Measurements from ENCODE around the gene PPM1J. TPM values are rescaled to one million over a fixed set of nuclear protein-coding genes. Genes with fewer than 3 reads are reported as not detected.
"Not testable (repeated sequence)": the region's sequence is repeated elsewhere in the genome, so short reads cannot be mapped to it uniquely, and the experiment has no call there.

PPM1J gene
- total RNA-seq, 2 donors from 2014 or later, result 2.1 to 3.0 TPM

DNA sequence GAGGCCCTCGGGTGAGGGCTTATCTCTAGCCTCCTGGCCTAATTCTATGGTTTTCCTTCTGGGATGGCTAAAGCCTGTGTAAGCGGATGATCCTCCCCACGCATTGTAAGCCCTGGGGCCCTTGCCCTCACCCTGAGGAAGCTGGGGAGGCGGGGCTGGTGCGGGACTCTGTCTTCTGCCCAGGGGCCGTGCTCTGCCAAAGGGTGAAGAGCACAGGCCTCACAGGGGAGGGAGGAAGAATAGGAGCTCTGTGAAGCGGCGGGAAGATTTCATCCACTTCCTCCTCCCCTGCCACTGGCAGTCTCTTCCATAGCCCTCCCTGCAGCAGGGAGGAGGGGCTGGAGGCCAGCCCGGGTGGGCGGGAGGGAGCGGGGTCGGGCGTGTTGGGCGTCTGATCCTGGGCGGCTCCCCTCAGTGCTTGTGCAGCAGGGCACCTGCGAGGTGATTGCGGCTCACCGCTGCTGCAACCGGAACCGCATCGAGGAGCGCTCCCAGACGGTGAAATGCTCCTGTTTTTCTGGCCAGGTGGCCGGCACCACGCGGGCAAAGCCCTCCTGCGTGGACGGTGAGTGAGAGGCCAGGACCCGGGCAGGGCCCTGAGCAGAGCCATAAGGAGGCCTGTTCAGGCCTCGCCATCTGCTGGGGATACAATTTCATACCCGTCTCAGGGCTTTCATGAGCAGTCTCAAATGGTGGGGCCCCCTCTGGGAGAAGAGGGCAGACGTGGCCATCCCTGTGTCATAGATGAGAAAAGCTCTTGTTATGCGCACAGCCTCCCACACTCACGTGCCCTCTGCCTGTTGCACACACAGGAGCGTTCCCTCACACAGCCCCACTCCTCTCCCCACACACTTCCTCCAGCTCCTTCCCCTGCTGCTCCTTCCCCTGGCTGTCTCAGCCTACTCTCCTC is 7.7 kb upstream of the PPM1J start:
- intact Hi-C loops (cut with DNase I), result loop anchor here (5.0 to 10.0 kb wide), 2 partner anchors 79 to 312 kb away; no protein-coding TSS in a partner anchor
- DNase-seq (ENCODE audit: low spot score), result no peak

DNA sequence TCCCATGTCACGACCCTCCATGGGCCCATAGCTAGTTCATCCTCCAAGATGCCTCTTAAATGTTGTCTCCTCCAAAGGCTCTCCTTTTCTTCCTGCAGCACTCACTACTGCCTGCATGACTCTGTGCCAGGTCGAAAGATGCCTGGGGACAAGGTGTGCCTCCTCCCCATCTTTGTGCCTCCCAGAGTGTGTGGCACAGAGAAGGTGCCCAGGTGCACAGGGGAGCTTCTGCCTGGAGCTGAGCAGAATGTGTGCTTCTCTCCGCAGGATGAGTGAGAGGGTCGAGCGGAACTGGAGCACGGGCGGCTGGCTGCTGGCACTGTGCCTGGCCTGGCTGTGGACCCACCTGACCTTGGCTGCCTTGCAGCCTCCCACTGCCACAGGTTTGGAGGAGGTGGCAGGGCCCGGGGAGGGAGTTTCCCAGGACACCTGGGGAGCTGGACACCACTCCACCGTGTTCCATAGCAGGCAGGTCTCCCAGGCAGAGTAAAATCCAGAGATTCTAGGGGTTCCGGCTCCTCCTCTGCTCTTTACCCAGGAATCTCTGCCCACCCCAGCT is 6.9 kb upstream of the PPM1J start:
- DNase-seq (ENCODE audit: low spot score), result no peak
- intact Hi-C loops (cut with DNase I), result loop anchor here (5.0 to 10.0 kb wide), 2 partner anchors 80 to 313 kb away; no protein-coding TSS in a partner anchor

DNA sequence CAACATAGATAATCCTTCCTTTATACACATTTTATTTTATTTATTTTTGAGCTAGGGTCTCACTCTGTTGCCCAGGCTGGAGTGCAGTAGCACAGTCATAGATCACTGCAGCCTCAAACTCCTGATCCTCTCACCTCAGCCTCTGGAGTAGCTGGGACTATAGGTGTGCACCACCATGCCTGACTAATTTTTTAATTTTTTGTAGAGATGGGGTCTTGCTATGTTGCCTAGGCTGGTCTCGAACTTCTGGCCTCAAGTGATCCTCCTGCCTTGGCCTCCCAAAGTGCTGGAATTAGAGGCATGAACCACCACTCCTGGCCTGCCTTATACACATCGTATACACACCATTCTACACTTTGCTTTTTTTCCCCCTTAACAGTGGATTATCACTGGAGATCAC is 6.2 kb upstream of the PPM1J start:
- intact Hi-C loops (cut with DNase I), result loop anchor here (5.0 to 10.0 kb wide), 2 partner anchors 81 to 314 kb away; no protein-coding TSS in a partner anchor
- DNase-seq (ENCODE audit: low spot score), result not testable (repeated sequence)

DNA sequence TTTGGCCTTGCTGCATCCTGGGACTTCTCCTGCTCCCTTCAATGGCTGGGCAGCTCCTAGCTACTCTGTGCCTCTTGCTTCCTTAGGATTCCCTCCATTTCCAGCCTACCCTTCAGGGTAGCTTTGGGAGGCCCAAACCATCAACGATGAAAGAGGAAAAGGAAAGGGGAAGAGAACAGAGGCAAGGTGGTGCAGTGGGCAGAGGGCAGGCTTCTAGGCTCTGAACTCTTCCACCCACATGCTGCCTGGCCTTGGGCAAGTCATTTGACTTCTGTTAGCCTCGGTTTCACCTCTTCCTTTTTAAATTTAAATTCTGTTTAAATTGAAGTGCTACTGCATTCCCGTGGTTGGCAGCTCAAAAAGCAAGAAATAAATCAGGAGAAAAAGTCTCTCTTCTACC is 5.7 kb upstream of the PPM1J start:
- intact Hi-C loops (cut with DNase I), result loop anchor here (5.0 to 10.0 kb wide), 2 partner anchors 82 to 314 kb away; no protein-coding TSS in a partner anchor
- no peak for DNase-seq (ENCODE audit: low spot score)

DNA sequence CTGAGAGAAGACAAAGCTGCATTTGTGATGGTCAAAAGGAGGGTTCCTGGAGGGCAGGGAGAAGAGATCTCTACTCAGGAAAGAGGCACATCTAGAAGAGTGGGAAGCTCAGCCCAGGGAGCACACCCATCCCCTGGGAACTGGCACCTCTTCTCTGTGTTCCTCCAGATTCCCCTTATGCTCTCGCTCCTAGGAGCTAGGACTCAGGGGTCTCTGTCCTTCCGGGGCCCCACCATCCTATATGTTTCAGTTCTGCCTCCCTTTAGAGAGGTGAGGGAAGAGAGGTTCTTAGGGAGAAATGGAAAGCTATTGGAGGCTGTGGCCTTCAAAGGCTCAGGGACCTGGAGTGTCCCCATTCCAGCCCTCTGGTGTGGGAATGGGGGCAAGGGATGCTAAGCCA is 4.6 kb upstream of the PPM1J start:
- DNase-seq (ENCODE audit: low spot score), result no peak
- intact Hi-C loops (cut with DNase I), result loop anchor here (5.0 to 10.0 kb wide), 4 partner anchors 83 to 325 kb away; no protein-coding TSS in a partner anchor

DNA sequence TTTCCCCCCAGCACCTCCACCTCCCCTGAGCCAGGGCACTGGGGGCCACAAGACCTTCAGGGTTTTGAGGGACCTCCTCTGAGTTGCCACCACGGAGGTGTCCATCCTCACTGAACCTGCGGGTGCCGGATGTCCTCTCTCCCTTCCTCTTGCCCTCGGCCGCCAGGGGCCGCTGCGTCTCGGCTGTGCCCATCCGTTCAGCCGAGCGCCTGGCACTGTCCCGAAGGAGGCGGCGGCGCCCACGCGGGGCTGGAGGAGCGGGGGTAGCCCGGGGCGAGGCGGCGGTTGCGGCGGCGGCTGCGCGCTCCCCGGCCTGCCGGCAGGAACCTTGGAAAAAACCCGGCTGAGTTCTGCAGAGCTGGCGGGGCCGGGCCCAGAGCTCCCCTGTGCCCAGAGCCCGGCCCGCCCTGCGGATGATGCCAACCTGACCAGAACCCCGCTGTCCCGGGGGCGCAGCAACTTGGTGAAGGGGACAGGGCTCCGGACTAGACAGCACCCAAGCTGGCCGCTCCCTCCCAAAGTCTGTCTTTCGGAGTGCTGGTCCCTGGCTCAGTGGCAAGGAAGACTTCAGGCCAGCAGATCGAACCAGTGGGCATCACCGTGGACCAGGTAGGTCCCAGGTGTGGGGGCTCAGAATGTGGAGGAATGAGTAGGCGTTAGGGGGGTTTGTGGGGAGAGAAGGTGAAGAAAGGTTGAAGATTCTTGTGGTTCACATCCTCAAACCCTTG is 3.7 kb upstream of the PPM1J start:
- DNase-seq (ENCODE audit: low spot score), result peak; percentile 94
- intact Hi-C loops (cut with DNase I), result loop anchor here (5.0 to 10.0 kb wide), 2 partner anchors 88 to 326 kb away; no protein-coding TSS in a partner anchor

DNA sequence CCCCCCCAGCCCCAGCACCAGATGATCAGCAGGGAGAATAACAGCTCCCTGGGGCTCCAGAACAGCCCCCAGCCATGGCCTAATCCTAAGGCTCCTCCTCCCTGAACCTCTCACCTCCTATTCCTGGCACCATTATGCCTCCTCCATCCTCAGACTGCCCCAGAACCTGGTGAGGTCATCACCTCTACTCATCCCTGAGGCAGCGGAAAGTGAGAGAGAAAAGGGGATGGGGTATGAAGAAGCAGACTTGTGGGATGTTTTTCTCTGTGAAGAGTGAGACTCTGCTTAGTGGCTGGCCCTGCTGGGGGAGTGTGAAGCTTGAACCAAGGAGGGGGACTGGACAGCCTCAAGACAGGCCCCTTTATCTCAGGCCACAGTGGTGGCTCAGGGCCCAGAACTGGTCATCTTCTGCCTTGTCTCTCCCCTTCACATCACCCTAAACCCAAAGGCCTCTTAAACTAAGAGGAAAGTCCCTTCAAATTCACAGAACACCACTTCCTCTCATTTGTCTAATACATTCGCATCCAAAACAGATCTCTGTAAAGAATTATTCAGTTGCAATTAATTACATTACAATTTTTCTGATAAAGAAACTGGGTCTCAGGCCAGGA is 2.2 kb upstream of the PPM1J start:
- DNase-seq (ENCODE audit: low spot score), result no peak
- intact Hi-C loops (cut with DNase I), result loop anchor here (5.0 to 10.0 kb wide), 2 partner anchors 90 to 327 kb away; no protein-coding TSS in a partner anchor

DNA sequence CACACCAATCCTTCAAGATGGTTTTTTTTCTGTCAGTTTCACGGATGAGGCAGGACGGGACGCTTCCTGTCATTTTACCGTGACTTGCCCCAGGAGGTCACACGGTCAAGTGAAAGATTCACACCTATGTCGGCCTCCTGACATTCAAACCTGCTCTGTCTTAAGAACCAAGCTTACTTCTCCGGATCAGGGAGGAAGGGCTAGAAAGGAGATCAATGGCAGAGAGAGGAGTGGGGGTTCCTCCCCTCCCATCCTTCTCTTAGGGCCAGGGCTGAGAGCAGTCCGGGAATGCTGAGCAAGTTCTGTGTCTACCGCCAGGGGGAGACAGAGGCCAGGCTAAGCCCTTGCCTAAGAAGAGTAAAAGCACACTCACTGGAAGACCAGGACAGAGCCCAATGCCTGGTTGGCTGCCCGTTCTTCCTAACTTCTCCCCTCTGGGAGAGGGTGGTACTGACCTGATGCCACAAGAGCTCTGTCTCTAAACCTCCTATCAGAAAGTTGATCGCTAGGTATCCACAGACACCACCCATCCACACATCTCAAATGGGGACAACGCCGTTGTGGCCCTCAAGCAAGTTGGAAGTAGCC is 1.1 kb upstream of the PPM1J start:
- DNase-seq (ENCODE audit: low spot score), result peak; percentile 95
- intact Hi-C loops (cut with DNase I), result loop anchor here (5.0 to 10.0 kb wide), 2 partner anchors 91 to 329 kb away; no protein-coding TSS in a partner anchor

DNA sequence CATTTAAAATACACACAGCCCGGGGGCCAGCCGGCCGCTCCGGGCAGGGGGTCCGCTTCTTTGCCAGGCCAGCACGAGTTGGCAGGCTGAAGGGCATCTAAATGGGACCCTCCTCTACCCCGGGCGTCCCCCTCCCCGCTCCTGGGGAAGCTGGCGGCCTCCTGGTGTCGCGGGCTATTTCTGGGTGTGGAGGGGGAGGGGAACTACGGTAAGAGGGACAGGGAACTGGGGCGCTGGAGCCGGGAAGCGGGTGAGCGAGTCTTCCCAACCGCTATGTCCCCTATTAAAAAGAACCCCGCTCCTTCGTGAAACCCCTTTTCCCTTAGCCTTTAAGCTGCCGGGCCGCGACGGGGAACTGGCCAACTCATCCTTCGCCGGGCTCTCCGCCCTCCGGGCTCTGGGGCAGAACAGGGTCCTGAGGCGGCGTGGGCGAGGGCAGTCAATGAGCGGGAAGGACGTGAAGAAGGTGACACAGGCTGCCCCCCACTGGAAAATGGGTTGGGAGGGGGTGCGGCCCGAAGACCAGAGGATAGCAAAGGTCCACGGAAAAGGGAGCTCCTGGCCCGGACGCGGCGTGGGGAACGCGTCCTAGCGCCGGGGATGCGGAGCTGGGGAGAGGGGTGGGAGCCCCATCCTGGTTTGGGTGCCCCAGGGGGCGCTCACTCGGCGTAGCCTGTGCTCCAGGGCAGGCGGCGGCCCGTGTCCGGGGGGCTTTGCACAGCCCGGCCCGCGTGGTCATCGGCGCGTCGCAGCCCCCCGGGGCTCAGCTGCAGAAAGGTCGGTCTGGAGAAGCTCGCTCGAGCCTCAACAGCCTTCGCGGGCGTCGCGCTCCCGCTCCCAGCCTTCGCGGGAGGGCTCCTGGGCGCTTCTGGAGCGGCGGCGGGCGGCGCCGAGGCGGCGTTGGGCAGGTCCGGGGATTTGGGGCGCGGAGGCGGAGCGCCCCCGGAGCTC is 544 bp downstream of the PPM1J start:
- intact Hi-C loops (cut with DNase I), result loop anchor here (5.0 to 10.0 kb wide), 2 partner anchors 93 to 330 kb away; no protein-coding TSS in a partner anchor
- DNase-seq (ENCODE audit: low spot score), result peak; percentile 88

DNA sequence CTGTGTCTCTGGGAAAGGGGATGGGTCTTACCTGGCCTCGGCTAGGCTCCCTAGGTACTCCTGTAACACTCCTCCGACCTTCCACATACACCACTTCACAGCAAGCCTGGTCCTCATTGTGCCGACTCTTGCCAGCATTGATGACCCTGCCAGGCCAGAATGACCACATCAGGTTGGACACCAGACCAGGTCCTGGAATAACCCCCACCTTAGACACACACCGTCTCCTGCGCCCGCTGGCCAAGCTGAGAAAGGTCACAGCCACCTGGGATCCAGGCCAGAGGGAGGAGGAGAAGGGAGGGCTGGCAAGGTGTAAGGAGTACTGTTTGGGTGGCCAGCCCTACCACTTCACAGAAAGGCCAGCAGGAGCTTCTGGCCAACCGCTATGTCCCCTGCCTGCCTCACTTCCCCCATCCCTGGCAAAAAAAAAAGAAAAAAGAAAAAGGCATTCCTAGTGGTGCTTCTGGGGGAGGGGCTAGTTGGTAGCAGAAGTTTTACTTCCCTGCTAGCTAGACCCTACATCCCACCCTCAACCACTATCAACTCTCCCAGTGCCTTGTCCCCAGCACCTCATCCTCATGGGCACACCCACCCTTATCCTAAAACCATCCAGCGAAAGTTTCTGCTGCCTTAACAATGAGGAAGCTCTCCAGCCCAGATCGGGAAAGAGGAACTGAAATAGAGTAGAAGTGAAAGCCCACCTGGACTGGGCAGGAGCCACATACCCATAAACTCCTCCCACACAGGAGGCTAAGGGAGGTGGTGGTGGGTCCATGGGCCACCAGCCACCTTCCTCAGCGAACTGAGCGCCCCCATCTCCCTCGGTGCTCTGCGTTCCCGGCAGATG is 1.4 kb downstream of the PPM1J start:
- intact Hi-C loops (cut with DNase I), result loop anchor here in 1 of 2 donors (10.0 kb wide), 1 partner anchor 331 kb away; no protein-coding TSS in a partner anchor
- DNase-seq (ENCODE audit: low spot score), result peak; percentile 76

DNA sequence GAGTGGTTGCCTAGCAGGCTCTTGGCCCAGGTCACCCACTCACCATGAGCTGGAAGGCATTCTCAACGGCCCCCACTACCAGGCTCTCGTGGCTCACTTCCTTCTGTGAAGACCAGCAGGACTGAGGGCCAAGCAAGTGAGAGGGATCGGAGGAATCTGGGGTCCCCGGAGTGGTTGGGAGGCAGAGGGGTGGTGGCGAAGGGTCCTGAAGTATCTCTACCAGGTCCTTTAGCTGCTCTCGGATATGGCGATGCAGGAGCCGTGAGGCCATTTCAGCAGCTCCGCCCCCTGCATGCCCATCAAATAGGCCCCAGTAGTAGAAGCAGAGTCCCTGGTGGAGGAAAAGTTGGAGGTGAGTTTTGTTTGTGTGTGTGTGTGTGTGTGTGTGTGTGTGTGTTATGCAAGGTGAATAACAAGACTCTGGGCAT is 2.4 kb downstream of the PPM1J start:
- peak; percentile 41 for DNase-seq (ENCODE audit: low spot score)
- intact Hi-C loops (cut with DNase I), result loop anchor here in 1 of 2 donors (10.0 kb wide), 1 partner anchor 332 kb away; no protein-coding TSS in a partner anchor

DNA sequence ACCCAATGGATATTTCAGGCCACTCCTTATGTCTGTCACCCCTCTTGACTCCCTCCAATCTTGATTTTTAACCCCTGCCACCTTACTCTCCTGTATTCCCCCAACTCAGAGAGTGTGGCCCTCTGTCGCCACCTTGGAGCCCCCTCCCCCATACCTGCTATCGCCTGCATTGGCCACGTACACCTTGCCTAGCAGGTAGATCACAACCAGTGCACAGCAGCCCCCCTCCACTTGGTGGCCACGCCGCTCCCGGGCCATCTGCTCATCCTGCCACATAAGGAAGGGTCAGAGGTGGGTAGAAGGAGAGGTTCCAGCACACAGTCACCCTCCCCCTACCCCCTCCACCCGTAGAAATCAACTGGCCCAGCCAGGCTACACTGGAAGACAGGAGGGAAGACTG is 2.9 kb downstream of the PPM1J start:
- intact Hi-C loops (cut with DNase I), result loop anchor here in 1 of 2 donors (10.0 kb wide), 1 partner anchor 333 kb away; no protein-coding TSS in a partner anchor
- DNase-seq (ENCODE audit: low spot score), result peak; percentile 72

DNA sequence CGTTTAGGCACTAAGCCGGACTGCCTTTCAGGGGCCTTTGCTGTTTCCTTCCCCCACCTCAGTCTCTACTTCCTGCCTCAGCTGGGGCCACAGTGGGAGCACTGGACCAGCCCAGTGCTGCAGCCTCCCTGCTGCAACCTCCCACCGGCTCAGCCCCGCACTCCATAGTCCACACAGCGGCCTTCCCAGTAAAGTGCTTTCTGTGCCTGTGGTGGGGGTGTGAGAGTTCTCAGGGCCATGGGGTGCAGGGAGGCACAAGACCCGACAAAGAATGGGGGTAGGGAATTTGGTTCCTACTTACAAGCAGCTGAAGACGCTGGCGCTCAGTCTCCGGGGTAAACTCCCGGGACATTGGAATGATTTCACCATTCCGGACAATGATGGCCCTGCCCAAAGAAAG is 3.5 kb downstream of the PPM1J start:
- peak; percentile 60 for DNase-seq (ENCODE audit: low spot score)
- intact Hi-C loops (cut with DNase I), result loop anchor here in 1 of 2 donors (10.0 kb wide), 1 partner anchor 333 kb away; no protein-coding TSS in a partner anchor

DNA sequence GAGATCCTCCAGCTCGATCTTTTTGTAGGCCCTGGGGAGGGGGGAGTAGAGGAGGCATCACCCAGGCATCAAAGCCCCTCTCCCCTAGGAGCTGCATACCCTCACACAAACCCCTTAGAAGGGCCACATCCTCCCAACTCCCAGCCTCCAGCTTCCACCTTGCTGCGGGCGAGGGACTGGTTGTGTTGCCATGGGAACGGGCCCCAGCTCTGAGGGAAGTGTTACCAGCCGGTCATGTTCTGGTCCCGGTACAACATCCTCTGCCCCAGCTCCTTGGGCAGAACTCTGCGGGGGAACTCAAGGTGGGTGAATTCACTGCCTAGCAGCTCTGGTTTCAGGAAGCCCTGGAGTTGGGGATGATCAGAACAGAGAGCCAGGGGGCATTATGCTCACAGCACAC is 4.1 kb downstream of the PPM1J start:
- intact Hi-C loops (cut with DNase I), result loop anchor here in 1 of 2 donors (10.0 kb wide), 1 partner anchor 334 kb away; no protein-coding TSS in a partner anchor
- DNase-seq (ENCODE audit: low spot score), result peak; percentile 65

DNA sequence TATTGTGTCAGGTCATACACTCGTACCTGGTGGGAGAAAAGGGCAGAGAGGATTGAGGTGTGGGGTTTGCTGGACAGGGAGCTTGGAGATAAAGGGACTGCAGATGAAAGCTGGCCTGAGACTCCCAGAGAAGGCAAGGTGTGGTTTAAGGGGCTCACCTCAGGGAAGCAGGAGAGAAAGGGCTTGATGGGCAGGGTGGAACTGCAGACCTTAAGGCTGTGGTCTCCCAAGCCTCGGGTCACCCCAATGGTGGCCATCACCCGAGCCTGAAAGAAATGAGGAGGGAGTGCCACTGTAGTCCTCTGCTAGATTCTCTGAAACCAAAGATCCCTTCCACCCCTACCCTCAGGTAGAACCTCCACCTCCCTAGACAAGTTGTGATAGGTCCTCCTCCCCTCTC is 4.5 kb downstream of the PPM1J start:
- intact Hi-C loops (cut with DNase I), result loop anchor here in 1 of 2 donors (10.0 kb wide), 1 partner anchor 334 kb away; no protein-coding TSS in a partner anchor
- DNase-seq (ENCODE audit: low spot score), result peak; percentile 34

DNA sequence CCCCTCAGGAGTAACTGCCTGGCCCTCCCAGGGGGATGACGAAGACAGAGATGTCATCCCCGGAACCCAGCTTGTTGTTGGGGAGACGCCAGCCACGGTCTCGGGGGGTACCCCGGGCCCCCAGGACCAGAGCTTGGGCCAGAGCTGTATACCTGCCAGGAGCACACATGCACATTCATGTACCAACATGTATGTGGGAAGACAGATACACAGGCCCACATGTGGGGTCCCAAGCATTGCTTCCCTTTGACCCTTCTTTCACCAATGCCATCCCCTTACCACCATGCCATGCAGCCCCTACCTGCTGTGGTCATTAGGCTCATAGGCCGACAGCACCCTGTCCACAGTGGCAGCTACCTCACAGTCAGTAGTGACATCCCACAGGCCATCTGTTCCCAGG is 5.0 kb downstream of the PPM1J start:
- intact Hi-C loops (cut with DNase I), result loop anchor here in 1 of 2 donors (10.0 kb wide), 1 partner anchor 335 kb away; no protein-coding TSS in a partner anchor
- no peak for DNase-seq (ENCODE audit: low spot score)
